Vagina (tissue), 2 donors: ENCODE results near the gene RUFY3.

Source experiments
- CTCF ChIP-seq, 3 experiments: fragments of 450-650 bp in 2 of 3; fragments of 200-600 bp in 1 of 3; sonication (generic) in 1 of 3; IDR thresholded peaks; one replicate each; pipeline ENCODE4 v1.5.1; 2017 to 2019; ENCODE audit warnings: antibody characterized with exemption in 3 of 3, mild to moderate bottlenecking in 2 of 3, moderate library complexity in 2 of 3
- POLR2A ChIP-seq, 2 donors: fragments of 450-650 bp; IDR thresholded peaks; one replicate each; pipeline ENCODE4 v1.6.1; 2017; ENCODE audit warnings: antibody characterized with exemption in 2 of 2, mild to moderate bottlenecking in 2 of 2, moderate library complexity in 2 of 2

- TF ChIP-seq CTCF (IDR thresholded peaks at IDR 0.05): peak; percentile 72 to 90 (median 88)
- TF ChIP-seq POLR2A (IDR thresholded peaks at IDR 0.05): peak in 1 of 2 donors; percentile 45
Measured at GRCh38 chr4:70687821-70688794, 33.7 kb upstream of the RUFY3 start, which contains the start of gene UTP3.
